ENCODE measurements around the gene PSME4.
A peak's percentile ranks its signal among the peaks of the same experiment; 100 is the strongest.

PSME4 gene, protein sequence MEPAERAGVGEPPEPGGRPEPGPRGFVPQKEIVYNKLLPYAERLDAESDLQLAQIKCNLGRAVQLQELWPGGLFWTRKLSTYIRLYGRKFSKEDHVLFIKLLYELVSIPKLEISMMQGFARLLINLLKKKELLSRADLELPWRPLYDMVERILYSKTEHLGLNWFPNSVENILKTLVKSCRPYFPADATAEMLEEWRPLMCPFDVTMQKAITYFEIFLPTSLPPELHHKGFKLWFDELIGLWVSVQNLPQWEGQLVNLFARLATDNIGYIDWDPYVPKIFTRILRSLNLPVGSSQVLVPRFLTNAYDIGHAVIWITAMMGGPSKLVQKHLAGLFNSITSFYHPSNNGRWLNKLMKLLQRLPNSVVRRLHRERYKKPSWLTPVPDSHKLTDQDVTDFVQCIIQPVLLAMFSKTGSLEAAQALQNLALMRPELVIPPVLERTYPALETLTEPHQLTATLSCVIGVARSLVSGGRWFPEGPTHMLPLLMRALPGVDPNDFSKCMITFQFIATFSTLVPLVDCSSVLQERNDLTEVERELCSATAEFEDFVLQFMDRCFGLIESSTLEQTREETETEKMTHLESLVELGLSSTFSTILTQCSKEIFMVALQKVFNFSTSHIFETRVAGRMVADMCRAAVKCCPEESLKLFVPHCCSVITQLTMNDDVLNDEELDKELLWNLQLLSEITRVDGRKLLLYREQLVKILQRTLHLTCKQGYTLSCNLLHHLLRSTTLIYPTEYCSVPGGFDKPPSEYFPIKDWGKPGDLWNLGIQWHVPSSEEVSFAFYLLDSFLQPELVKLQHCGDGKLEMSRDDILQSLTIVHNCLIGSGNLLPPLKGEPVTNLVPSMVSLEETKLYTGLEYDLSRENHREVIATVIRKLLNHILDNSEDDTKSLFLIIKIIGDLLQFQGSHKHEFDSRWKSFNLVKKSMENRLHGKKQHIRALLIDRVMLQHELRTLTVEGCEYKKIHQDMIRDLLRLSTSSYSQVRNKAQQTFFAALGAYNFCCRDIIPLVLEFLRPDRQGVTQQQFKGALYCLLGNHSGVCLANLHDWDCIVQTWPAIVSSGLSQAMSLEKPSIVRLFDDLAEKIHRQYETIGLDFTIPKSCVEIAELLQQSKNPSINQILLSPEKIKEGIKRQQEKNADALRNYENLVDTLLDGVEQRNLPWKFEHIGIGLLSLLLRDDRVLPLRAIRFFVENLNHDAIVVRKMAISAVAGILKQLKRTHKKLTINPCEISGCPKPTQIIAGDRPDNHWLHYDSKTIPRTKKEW (N-terminal part only)

DNA sequence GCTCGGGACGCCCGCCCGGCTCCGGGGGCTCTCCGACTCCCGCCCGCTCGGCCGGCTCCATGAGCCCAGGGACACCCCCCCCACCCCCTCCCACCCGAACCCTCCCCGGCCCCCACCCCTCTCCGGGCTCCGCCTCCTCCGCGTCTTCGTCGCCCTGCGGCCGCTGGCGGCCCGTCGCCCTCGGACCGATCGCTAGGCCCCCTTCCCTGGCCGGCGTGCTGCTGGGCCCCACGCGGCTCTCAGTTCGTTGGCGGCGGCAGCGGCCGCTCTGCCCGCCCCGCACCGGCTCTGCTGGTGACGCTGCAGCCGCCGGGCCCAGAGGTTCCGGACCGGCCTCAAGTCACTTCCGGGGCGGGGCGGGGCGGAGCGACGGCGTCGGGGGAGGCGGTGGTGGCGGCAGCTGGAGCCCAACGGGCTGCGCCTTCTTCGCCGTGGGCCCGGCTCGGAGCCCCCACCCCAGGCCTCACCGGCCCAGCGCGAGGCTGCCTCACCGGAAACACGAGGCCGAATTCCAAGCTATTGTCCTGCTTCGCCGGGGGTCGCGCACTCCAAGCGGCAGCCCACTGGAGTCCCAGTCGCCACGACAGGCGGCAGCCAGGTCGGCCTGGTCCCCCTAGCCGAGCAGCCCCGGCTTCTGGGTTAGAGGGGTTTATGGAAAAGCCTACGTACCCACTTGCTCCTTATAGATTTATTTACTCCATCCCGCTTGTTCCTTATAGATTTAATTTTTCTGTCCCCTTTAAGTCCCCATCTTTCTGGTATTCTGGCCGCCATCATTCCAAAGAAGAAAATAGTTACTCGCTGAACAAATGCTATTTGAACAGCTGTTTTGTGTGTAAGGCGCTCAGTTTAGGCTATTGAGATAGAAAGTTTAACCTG lies at the start of gene PSME4:
TSS of gene PSME4 (minus strand) at position 270 of the 879 bp plus-strand sequence. CDS start at position 61, 209 bp downstream.
- peak; percentile 83 to 92 for DNase-seq (ENCODE audit: low read depth in 2 of 2)

DNA sequence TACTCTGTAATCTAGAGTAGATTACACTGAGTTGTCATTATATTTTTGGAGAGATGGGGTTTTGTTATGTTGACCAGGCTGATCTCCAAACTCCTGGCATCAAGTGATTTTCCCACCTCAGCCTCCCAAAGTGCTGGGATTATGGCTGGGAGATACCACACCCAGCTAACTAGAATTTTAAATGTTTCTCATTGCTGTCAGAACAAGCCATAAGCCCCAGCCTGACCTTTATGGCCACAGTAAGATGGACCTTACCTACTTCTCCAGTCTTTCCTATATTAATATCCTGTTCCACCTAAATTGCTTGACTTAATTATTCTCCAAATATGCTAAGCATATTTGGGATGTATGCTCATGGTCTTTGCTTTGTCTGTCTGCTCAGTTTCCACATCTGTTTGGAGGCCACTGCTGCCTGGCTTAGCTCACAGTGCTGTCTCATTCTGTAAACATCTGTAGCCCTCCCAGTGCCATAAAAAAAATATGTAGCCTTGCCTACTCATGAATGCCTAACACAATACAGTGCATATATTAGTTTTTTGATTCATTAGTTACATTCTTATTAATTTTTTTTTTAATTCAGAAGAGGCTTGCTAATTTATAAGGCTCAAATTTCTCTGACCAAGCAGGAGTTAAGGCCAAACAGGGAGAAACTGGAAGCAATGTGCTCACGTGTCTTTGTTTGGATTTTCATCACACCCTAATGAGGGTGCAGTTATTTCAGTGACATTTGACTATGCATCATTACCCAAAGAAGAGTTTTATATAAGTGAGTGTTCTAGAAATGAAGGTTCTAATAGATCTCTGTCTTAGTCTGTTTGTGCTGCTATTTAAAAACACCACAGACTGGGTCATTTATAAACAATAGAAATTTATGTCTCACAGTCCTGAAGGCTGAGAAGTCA lies 45.3 kb upstream of the PSME4 start:
- DNase-seq (ENCODE audit: low read depth in 2 of 2) = no peak

DNA sequence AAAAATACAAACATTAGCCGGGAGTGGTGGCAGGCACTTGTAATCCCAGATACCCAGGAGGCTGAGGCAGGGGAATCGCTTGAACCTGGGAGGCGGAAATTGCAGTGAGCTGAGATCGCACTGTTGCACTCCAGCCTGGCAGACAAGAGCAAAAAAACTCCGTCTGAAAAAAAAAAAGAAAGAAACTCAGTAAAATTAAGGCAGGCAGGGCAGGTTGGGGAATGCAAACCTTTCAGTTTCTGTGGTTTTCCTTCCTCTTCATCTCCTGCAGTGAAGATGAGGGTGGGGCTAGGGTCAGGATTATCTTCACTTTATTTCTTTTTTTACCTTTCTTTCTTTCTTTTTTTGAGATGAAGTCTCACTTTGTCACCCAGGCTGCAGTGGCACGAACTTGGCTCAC lies 43.2 kb upstream of the PSME4 start:
- no peak for DNase-seq (ENCODE audit: low read depth in 2 of 2)

DNA sequence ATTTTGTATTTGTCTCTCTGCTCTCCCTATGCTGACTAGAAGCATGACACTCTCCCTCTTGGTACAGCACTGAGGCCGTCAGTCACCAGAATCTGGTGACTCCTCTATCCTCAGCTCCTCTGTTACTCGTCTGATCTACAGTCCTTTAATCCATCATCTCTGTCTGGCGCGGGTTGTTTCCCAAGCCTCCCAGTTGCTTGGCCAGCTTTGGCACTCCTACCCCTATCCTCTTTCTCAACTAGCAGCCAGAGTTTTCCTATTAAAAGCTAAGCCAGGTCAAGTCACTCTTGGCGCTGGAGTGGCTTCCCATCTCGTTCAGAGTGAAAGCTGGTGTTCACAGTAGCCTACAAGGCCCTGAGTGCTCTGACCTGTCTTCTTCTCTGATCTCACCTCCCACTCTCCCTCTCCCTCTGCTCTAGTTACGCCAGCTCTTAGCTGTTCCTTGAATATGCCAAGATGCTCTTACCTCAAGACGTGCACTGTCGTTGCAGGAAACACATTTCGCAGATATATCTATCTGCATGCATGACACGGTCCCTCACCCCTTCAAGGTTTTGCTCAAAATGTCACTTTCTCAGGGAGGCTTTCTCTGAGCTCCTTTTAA lies 41.8 kb upstream of the PSME4 start:
- no peak for DNase-seq (ENCODE audit: low read depth in 2 of 2)

DNA sequence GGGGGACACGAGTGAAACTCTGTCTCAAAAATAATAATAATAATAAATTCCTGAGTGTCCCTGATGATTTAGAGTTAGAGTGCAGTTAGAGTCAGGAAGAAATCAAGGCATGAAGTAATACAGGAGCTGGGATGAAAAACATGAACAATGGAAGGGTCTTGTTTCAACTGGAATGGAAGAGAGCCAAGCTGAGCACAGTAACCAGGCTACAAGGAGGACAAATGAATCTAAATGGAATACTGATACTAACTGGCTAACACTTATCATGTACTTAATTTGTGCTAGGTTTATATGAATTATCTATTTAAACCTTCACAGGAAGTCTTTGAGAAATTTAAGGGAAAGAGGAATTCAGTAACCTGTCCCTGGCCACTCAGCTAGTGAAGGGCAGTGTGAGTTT lies 38.8 kb upstream of the PSME4 start:
- no peak for DNase-seq (ENCODE audit: low read depth in 2 of 2)

DNA sequence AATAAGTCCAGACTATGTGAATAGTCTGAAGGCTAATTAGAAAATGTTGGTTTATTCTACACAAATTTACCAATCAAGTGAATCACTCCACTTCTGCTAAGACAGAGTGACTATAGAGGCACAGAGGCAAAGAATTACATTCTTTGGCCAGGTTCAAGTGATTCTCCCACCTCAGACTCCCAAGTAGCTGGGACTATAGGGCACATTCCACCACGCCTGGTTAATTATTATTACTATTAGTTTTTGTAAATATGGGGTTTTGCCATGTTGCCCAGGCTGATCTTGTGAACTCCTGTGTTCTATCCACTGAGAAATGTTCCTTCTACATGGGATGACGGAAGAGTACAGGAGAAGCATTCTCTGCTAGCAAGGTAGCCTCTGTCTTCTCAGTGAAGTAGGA lies 37.6 kb upstream of the PSME4 start:
- DNase-seq (ENCODE audit: low read depth in 2 of 2) = no peak

DNA sequence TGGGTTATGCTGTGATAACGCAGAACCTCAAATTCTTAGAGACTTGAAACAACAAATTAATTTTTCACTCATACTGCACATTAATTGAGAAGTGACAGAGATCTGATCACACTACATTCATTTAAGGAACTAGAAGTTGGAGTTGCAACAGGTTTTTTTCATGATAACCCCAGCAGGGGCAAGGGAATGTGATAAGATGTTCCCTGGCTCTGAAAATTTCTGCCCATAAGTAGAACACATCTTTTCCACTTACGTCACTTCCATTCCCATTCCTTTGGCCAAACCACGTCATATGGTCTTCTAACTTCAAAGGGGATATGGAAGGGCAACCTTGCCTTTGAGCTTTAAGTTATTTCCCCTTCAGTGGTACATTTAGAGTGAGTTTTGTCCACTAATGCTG lies 29.7 kb upstream of the PSME4 start:
- DNase-seq (ENCODE audit: low read depth in 2 of 2) = no peak

DNA sequence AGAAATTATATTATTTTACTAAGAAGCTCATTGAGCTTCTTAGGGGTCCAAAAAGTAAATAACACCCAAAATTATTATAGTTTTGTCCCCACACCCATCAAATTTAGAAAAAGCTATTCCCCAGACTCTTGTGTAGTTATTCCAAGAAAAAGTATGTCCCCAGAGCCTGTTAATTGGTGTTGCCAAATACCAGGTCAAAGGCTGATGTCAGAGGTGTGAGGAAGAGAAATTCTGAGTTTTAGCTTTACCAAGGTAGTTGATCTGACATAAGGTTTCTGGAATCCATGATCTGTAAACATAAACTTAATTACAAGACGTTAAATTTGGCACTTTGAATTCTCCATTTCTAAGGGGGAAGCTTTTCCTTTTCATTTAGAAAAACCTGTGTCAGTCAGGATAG lies 29.3 kb upstream of the PSME4 start:
- DNase-seq (ENCODE audit: low read depth in 2 of 2) = no peak

DNA sequence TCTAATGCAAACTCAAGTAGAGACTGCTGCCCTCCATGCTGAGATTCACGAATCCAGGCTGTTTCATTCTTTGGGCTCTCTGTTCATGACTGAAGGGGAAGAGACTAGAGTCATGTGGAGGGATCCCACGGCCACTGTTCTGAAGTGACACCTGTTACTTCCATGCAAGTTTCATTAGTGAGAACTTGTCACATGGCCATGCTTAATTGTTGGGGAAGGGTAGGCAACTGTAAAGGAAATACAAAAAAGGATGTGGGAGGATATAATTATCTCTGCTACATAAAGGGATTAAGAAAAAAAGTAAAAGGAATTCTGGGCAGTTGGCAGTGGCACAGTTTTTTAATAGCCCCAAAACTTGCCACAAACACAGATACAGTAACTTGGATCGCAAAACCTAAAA lies 28.0 kb upstream of the PSME4 start:
- no peak for DNase-seq (ENCODE audit: low read depth in 2 of 2)

DNA sequence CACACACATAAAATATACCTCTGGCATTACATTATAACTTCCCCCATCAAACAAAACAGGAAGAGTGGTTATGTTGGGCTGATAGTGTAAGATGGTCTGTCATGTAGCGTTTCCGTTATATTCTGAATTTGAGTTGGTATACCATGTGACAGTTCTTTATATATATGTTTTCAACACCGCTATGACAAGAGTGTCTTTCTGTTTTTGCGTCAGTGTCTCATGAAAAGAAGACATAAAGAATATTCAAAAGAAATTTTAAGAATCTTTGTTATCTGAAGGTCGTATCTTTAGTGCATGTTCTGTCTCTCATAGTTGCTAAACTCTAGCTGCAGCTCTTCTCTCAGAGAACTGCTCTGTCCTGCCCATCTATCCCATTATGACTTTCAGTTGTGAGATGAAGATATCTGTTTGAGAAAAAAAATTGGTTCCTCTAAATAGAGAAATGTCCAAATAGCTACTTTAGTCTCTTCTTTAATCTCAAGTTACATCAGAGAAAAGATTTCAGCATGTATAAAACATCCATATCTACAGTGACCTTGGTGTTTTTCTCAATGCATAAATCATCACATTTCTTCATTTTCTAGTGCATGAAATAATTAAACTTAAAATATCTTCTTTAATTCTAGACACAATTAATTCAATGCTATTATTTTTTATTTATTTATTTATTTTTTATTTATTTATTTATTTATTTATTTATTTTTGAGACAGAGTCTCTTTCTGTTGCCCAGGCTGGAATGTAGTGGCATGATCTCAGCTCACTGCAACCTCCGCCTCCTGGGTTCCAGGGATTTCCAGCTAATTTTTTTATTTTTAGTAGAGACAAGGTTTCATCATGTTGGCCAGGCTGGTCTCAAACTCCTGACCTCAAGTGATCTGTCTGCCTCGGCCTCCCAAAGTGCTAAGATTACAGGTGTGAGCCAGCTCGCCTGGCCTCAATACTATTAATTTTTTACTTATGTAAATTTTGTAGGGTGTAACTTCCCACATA lies 24.3 kb upstream of the PSME4 start:
- DNase-seq (ENCODE audit: low read depth in 2 of 2) = no peak

DNA sequence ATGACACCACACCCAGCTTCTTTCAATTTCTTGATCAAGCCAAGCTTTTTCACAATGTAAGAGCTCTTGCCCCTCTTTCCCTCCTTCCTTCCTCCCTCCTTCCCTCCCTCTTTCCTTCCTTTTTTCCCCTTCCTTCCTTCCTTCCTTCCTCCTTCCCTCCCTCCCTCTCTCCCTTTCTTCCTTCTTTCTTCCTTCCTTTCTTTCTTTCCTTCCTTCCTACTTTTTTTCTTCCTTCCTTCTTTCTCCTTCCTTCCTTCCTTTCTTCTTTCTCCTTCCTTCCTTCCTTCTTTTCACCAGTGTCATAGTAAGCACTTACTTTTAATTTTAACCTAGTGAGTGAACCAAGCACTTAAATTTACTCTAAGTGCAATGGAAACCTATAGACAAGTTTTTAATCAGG lies 21.2 kb upstream of the PSME4 start:
- DNase-seq (ENCODE audit: low read depth in 2 of 2) = no peak

DNA sequence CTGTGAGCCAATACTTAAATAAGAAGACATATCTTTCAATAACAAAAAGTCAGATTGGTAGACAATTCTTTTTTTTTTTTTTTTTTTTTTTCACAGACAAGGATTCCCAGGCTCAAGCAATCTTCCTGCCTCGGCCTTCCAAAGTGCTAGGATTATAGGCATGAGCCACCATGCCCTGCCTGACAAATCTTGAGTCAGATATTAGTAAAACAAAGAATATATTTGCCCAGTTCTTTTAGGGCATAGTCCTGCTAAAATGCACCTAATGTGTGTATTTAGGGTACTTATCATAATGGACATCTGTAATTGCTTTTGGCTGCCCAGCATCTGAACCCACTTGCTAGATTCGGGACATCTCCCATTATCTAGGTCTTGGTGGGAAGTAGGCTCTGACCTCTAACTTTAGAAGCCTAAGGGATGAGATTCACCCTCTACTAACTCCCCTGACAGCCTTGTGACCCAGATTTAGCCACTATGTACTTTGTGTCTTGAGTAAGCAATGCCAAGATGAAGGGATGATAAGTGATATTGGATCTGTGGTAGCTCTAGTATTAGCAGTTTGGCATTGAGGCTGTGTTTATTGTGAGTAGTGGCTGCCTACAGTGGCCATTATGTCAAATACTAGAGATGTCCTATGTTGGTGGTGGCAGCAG lies 18.5 kb upstream of the PSME4 start:
- DNase-seq (ENCODE audit: low read depth in 2 of 2) = no peak

DNA sequence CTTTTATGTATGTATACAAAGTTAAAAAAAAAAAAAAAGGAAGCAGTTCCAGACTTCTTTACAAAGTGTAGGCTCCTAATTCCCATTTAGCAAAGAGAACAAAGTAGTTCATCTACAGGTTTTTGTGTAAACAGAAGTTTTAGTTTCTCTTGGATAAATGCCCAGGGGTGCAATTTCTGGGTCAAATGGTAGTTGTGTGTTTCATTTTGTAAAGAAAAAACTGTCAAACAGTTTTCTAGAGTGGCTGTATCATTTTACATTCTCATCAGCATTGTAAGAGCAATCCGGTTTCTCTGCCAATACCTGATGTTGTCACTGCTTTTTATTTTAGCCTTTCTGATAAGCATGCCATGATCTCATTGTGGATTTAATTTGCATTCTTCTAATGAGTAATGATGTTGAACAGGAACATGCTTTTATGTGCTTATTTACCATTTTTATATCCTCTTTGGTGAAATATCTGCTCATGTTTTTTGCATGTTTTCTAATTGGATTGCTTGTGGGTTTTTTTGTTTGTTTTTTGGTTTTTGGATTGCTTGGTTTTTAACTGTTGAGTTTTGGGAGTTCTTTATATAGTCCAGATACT lies 16.6 kb upstream of the PSME4 start:
- no peak for DNase-seq (ENCODE audit: low read depth in 2 of 2)

DNA sequence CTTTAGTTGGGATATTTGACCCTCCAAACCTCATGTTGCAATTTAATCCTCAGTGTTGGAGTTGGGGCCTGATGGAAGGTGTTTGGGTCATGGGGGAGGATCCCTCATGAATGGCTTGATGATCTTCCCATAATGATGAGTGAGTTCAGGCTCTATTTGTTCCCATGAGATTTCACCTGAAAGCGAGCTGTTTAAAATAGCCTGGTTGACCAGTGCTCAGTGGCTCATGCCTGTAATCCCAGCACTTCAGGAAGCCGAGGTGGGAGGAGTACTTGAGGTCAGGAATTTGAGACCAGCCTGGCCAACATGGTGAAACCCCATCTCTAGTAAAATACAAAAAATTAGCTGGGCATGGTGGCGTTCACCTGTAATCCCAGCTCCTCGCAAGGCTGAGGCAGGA lies 14.9 kb upstream of the PSME4 start:
- DNase-seq (ENCODE audit: low read depth in 2 of 2) = no peak

DNA sequence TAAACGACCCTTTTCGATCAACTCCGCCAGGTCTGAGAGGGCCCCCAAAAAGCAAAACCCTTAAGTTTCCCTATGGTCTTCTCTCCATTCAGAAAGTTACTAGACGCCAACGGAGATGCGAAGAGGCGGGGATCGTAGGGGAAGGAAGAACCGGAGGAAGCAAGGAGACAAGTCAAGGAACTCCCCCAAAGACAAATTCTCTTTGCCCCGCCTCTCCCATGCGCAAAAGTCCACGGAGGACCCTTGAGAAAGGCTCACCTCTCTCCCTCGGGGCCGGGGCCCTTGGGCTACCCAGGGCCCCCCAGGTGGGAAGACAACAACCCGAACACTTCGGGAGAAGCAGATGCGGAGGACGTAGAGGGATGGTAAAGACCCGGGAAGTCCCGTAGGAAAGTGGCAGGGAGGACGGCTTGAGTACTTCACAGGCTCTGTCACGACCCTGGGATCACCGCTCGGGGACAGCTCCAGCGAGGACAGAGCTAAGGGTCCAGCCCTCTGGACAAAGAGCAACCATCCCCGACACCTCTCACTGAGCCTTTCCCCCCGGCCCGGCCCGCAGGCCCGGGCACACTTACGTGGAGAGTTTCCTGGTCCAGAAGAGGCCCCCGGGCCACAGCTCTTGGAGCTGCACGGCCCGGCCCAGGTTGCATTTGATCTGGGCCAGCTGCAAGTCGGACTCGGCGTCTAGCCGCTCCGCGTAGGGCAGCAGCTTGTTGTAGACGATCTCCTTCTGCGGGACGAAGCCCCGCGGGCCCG lies 647 bp downstream of the PSME4 start:
- peak; percentile 7 to 9 for DNase-seq (ENCODE audit: low read depth in 2 of 2)

DNA sequence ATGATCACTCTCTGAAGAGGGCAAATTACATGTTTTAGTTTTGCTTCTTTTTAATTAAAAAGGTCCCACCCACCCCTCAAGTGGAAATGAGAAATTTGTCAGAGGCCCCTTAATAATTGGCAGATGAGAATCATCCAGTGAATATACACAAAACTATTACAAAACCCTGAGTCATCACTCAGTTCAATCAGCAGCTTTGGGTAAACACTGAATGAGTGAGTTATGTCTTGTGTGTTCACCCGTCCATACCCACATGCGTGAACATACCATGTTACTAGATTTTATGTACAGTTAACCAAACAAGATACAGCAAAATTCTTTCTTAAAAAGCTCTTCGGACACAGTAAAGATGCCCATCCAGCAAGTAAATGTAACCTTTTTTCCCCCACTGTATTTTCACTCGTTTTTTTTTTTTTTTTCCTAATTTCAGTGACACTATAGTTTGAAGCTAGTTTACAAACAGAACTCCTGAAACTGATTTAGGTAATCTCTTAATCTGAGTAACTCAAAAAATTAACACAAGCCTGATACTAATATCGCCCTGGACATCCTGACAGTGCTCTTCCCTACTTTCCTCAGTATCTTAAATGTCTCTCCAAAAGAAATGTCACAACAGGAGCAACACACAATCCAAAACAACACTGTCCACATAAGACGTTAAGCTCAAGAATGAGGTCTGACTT lies 1.4 kb downstream of the PSME4 start:
- no peak for DNase-seq (ENCODE audit: low read depth in 2 of 2)
